HFFc6 (cell line): ENCODE measurements around the gene OR5F1. TPM values are rescaled to one million over a fixed set of nuclear protein-coding genes. Genes with fewer than 3 reads are reported as not detected.

Experiments
- DNase-seq: peaks from one replicate; pipeline ENCODE4 v3.0.0-alpha.2; 2018
- H3K27ac Mint-ChIP-seq: 2 replicates; pipeline ENCODE4 v1.8.0; 2020; ENCODE audit warnings: mild to moderate bottlenecking, mixed read lengths
- H3K27me3 Mint-ChIP-seq: 2 replicates; pipeline ENCODE4 v1.8.0; 2021; ENCODE audit warnings: mild to moderate bottlenecking, moderate library complexity, mixed read lengths; ENCODE audit not compliant: insufficient read depth
- H3K36me3 Mint-ChIP-seq: 2 replicates; pipeline ENCODE4 v1.8.0; 2021; ENCODE audit warnings: low read depth, mixed read lengths
- H3K4me1 Mint-ChIP-seq: 2 replicates; pipeline ENCODE4 v1.8.0; 2020; ENCODE audit warnings: low read depth, mixed read lengths
- H3K4me3 Mint-ChIP-seq: 2 replicates; pipeline ENCODE4 v1.8.0; 2020; ENCODE audit warnings: mild to moderate bottlenecking, moderate library complexity, mixed read lengths
- H3K9me3 Mint-ChIP-seq: 2 replicates; pipeline ENCODE4 v1.8.0; 2020; ENCODE audit warnings: mild to moderate bottlenecking, mixed read lengths
- long read RNA-seq: library from polyadenylated mRNA; unstranded; transcript quantifications from one replicate; pipeline ENCODE4 v2.0.0, GENCODE V29; 2019
- total RNA-seq, 6 experiments: library from RNA; stranded (reverse); fragmentation: NEBNext Ultra II Directional; extraction: Animal tissue kit (Norgen Biotek cat#: 25700); gene quantifications; 2 replicates in 1 of 6; 3 replicates in 5 of 6; pipeline ENCODE4 v1.2.3, GENCODE V29; 2021
- TF ChIP-seq, protein P1 (sequence below): fragments of 200-600 bp; sonication (generic); IDR thresholded peaks from 2 replicates; pipeline ENCODE4 v1.5.0; 2021; ENCODE audit warnings: antibody characterized with exemption, mild to moderate bottlenecking

OR5F1 gene
- not detected for total RNA-seq
- long read RNA-seq = 0 reads

DNA sequence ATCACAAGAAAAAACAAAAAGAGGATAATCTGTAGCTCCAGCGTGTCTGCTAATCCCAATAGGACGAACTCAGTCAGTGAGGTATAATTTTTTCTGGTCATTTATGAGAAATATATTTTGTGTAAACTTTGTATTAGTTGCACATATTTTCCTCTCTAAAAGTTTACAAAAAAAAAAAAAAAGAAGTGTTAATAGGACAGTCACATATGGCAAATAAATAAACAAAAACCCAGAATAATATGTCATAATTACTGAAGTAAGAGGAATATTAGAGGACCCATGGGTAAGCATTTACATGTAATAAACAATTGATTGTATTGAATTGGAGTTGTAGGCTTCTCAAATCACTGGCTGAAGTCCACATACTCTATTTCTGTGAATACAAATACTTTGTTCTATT is at the start of gene OR5F1:
OR5F1 (minus strand) TSS at position 101 of the 400 bp plus-strand sequence; CDS start at position 101, 0 bp downstream.
- H3K4me1 Mint-ChIP-seq = no peaks in the 10 kb centered on the region
- H3K4me3 Mint-ChIP-seq = no peak within 1 kb of the TSS
- no peak for DNase-seq
- H3K9me3 Mint-ChIP-seq = peaks cover 19% of the 10 kb centered on the region
- H3K36me3 Mint-ChIP-seq = no peaks in the 10 kb centered on the region
- no peaks in the 10 kb centered on the region for H3K27me3 Mint-ChIP-seq
- TF ChIP-seq, protein P1, sequence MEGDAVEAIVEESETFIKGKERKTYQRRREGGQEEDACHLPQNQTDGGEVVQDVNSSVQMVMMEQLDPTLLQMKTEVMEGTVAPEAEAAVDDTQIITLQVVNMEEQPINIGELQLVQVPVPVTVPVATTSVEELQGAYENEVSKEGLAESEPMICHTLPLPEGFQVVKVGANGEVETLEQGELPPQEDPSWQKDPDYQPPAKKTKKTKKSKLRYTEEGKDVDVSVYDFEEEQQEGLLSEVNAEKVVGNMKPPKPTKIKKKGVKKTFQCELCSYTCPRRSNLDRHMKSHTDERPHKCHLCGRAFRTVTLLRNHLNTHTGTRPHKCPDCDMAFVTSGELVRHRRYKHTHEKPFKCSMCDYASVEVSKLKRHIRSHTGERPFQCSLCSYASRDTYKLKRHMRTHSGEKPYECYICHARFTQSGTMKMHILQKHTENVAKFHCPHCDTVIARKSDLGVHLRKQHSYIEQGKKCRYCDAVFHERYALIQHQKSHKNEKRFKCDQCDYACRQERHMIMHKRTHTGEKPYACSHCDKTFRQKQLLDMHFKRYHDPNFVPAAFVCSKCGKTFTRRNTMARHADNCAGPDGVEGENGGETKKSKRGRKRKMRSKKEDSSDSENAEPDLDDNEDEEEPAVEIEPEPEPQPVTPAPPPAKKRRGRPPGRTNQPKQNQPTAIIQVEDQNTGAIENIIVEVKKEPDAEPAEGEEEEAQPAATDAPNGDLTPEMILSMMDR = no peak
- no peak within 1 kb of the TSS for H3K27ac Mint-ChIP-seq

DNA sequence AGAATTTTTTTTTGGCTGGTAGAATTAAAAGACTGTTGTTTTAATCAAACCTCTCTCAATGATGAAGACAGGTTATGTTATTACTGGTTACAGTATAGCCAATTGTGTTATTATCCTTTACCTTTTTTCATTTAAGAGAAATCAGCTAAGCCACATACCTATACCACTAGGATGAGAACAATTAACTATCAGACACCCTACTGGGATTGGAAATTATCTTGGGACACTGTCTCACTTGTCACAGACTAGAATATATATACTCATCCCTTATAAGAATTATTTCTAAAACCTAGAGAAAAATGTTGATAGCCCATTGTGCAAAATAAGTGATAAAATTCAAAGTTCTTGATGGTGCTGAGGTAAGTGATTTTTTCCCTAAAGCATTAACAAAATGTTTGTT is 32.9 kb upstream of the OR5F1 start, which contains the start of gene OR5AS1:
OR5AS1 (plus strand) TSS at position 301 of the 400 bp plus-strand sequence. CDS start 2,765 bp downstream, outside the sequence.
- Mint-ChIP-seq H3K27ac (no peak within 1 kb of the TSS), H3K9me3 (peaks cover 15% of the 10 kb centered on the region), H3K27me3 (no peaks in the 10 kb centered on the region; the same call in none of the 2 replicates), H3K36me3 (no peaks in the 10 kb centered on the region), H3K4me1 (no peaks in the 10 kb centered on the region), H3K4me3 (no peak within 1 kb of the TSS)
- TF ChIP-seq, protein P1 = no peak
- DNase-seq = no peak

DNA sequence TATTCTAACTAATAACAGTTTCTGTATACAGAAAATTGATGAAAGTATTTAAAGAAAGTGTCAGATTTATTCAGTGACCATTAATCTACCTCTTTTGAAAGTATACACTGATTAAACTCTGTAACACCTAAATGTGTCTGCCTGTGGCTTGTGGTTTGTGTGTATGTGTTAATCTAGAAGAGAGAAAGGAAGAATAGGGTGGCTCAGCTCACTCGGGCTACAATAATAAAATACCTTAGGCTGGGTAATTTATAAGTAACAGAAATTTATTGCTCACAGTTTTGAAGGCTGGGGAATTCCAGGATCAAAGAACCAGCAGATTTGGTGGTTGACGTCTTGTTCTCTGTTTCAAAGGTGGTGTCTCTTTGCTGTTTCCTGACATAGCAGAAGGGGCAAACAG is 19.4 kb upstream of the OR5F1 start:
- no peak for DNase-seq
- no peaks in the 10 kb centered on the region; the same call in 1 of the 2 replicates for H3K36me3 Mint-ChIP-seq
- no peak overlapping the region for H3K4me3 Mint-ChIP-seq
- H3K4me1 Mint-ChIP-seq = no peaks in the 10 kb centered on the region
- H3K9me3 Mint-ChIP-seq = peaks cover 40% of the 10 kb centered on the region
- H3K27ac Mint-ChIP-seq = no peak overlapping the region
- no peaks in the 10 kb centered on the region for H3K27me3 Mint-ChIP-seq
- TF ChIP-seq, protein P1 = no peak

DNA sequence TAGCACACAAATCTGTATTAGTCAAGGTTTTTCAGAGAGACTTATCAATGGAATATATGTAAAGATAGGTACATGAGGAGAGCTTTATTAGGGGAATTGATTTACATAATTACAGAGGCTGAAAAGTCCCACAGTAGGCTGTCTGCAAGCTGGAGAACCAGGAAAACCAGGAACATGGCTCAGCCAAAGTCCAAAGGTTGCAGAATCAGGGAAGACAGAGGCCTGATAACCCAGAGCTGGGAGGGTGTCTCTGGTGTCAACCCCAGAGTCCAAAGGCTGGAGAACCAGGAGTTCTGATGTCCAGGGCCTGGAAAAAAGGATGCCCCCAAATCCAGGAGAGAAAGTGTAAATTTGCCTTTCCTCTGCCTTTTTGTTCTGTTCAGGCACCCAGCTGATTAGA is 16.3 kb upstream of the OR5F1 start:
- Mint-ChIP-seq H3K4me3 (no peak overlapping the region), H3K36me3 (no peaks in the 10 kb centered on the region; the same call in 1 of the 2 replicates), H3K4me1 (no peaks in the 10 kb centered on the region), H3K9me3 (peaks cover 32% of the 10 kb centered on the region), H3K27ac (no peak overlapping the region), H3K27me3 (no peaks in the 10 kb centered on the region)
- DNase-seq = no peak
- TF ChIP-seq, protein P1 = no peak

DNA sequence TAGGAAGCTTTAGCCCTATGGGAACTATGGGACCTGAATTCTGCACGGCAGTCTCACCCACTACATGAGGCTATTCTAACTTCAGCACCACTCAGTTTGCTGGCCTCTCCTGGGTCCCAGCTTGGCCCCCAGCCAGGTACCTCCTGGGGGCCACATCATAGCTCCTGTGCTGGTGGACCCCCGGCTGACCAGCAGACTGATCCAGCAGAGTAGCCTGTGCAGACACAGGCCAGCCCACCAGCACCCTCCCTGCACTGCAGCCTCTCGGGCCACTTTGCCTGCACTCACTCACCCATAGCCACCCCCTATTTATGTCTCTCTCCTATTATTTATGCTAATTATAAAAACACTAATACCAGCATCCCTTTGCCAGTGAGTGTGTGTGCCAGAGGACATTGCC is 23.5 kb downstream of the OR5F1 start:
- H3K27ac Mint-ChIP-seq = no peak overlapping the region
- no peak for DNase-seq
- H3K4me3 Mint-ChIP-seq = no peak overlapping the region
- TF ChIP-seq, protein P1 = no peak
- H3K4me1 Mint-ChIP-seq = no peaks in the 10 kb centered on the region
- H3K36me3 Mint-ChIP-seq = peaks cover 9% of the 10 kb centered on the region; the same call in 1 of the 2 replicates
- peaks cover 2% of the 10 kb centered on the region; the same call in 1 of the 2 replicates for H3K27me3 Mint-ChIP-seq
- peaks cover 23% of the 10 kb centered on the region for H3K9me3 Mint-ChIP-seq
